ENCODE results near the gene MOB2.

The MOB2 gene

GRCh38 chr11:1450949-1451710 lies 35.4 kb downstream of the MOB2 start:
- no peak for DNase-seq
- no peaks in the 10 kb centered on the region for H3K27me3 ChIP-seq (ENCODE audit: insufficient read depth, low read length)
- no peak overlapping the region for H3K27ac ChIP-seq (ENCODE audit: low read depth, low read length)
- no peak overlapping the region for H2BK120ac ChIP-seq (ENCODE audit: insufficient read depth, low read length, poor library complexity)
- no peaks in the 10 kb centered on the region for H3K36me3 ChIP-seq (ENCODE audit: control insufficient read depth in 1 of 2, insufficient read depth in 2 of 2, low read length in 2 of 2)
- H4K91ac ChIP-seq (ENCODE audit: low read depth, low read length) = no peak overlapping the region
- no peak overlapping the region for H2BK5ac ChIP-seq (ENCODE audit: low read depth, low read length, poor library complexity)
- H3K9me3 ChIP-seq (ENCODE audit: insufficient read depth, low read depth, low read length) = peaks cover 3% of the 10 kb centered on the region
- no peak overlapping the region for H2BK12ac ChIP-seq (ENCODE audit: low read length)
- no peaks in the 10 kb centered on the region for H3K79me1 ChIP-seq (ENCODE audit: low read length)
- H2AK5ac ChIP-seq (ENCODE audit: low read length) = no peak overlapping the region
- no peak overlapping the region for H3K23ac ChIP-seq (ENCODE audit: low read length)
- H3K4me1 ChIP-seq (ENCODE audit: control insufficient read depth in 1 of 2, insufficient read depth in 2 of 2, low read length in 2 of 2) = peaks cover 0 to 4% of the 10 kb centered on the region in 2 experiments
- no peak overlapping the region for H3K4me3 ChIP-seq (ENCODE audit: low read depth, low read length)
- H3K18ac ChIP-seq (ENCODE audit: low read length) = no peak overlapping the region
- no peak overlapping the region for H3K14ac ChIP-seq (ENCODE audit: low read length)
- H3K4ac ChIP-seq (ENCODE audit: low read depth, low read length) = no peak overlapping the region
- H3K79me2 ChIP-seq (ENCODE audit: control insufficient read depth, insufficient read depth, low read length, poor library complexity) = no peaks in the 10 kb centered on the region
- H4K8ac ChIP-seq (ENCODE audit: low read depth, low read length) = no peak overlapping the region
- no CpG with 5 or more reads among the region's 22 CpGs for WGBS (ENCODE audit: extremely low coverage, insufficient coverage, insufficient read length)
- no peak overlapping the region for H4K12ac ChIP-seq (ENCODE audit: low read depth, low read length)
- no peak overlapping the region for H3K4me2 ChIP-seq (ENCODE audit: low read length)
- H2AFZ ChIP-seq (ENCODE audit: insufficient read depth, low read length, poor library complexity) = no peak overlapping the region
- no peak overlapping the region for H3K9ac ChIP-seq (ENCODE audit: low read length)

- no CpG with 5 or more reads among the region's 29 CpGs for WGBS (ENCODE audit: extremely low coverage, insufficient coverage, insufficient read length)
- Histone ChIP-seq H3K4me1 (ENCODE audit: control insufficient read depth in 1 of 2, insufficient read depth in 2 of 2, low read length in 2 of 2) (peaks cover 0 to 4% of the 10 kb centered on the region in 2 experiments), H3K79me1 (ENCODE audit: low read length) (no peaks in the 10 kb centered on the region), H3K27me3 (ENCODE audit: insufficient read depth, low read length) (no peaks in the 10 kb centered on the region), H3K14ac (ENCODE audit: low read length) (no peak overlapping the region), H3K27ac (ENCODE audit: low read depth, low read length) (no peak overlapping the region), H4K91ac (ENCODE audit: low read depth, low read length) (no peak overlapping the region), H2AFZ (ENCODE audit: insufficient read depth, low read length, poor library complexity) (no peak overlapping the region), H2AK5ac (ENCODE audit: low read length) (no peak overlapping the region), H4K8ac (ENCODE audit: low read depth, low read length) (no peak overlapping the region), H3K79me2 (ENCODE audit: control insufficient read depth, insufficient read depth, low read length, poor library complexity) (no peaks in the 10 kb centered on the region), H3K4ac (ENCODE audit: low read depth, low read length) (no peak overlapping the region), H2BK5ac (ENCODE audit: low read depth, low read length, poor library complexity) (no peak overlapping the region), H3K9ac (ENCODE audit: low read length) (no peak overlapping the region), H3K4me2 (ENCODE audit: low read length) (no peak overlapping the region), H3K9me3 (ENCODE audit: insufficient read depth, low read depth, low read length) (peaks cover 3% of the 10 kb centered on the region), H3K36me3 (ENCODE audit: control insufficient read depth in 1 of 2, insufficient read depth in 2 of 2, low read length in 2 of 2) (no peaks in the 10 kb centered on the region), H2BK120ac (ENCODE audit: insufficient read depth, low read length, poor library complexity) (no peak overlapping the region), H3K18ac (ENCODE audit: low read length) (no peak overlapping the region), H3K4me3 (ENCODE audit: low read depth, low read length) (no peak overlapping the region), H4K12ac (ENCODE audit: low read depth, low read length) (no peak overlapping the region), H2BK12ac (ENCODE audit: low read length) (no peak overlapping the region), H3K23ac (ENCODE audit: low read length) (no peak overlapping the region)
- DNase-seq = no peak
Measured at GRCh38 chr11:1450344-1450875, 36.2 kb downstream of the MOB2 start.

DNA sequence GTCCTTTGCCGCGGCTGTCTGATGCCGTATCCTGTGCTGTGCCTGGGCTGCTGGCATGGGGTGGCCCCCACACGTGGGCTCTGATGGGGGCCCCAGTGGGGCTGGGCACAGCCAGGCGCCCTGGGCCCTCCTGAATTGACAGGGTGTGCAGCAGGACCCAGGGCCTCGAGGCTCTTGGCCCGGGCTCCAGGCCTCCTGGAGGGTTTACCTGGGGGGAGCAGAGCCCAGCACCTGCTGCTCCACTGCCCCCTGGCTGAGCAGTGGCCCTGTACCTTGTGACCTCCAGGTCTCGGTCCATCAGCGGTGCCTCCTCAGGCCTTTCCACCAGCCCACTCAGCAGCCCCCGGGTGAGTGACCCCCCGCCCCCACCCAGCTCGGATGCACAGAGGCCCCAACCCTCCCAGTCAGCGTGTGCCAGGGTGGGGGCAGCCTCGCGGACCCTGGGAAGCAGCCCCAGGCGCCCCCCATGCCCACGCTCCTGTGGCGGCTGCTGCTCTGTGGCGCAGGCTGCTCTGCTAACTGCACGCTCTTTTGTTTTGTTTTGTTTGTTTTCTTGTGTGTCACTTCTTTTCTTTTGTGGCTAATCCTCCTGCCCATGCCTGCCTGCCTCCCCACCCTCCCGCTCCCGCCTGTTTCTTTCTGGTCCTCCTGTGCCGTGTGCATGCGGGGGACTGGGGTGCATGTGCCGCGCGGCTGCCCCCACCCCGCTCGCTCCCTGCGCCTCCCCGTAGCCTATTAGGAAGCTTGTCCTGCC lies 36.9 kb downstream of the MOB2 start:
- H3K4me2 ChIP-seq (ENCODE audit: low read length) = no peak overlapping the region
- no peak for DNase-seq
- H3K4ac ChIP-seq (ENCODE audit: low read depth, low read length) = no peak overlapping the region
- no peaks in the 10 kb centered on the region for H3K27me3 ChIP-seq (ENCODE audit: insufficient read depth, low read length)
- no peak overlapping the region for H3K23ac ChIP-seq (ENCODE audit: low read length)
- H2AK5ac ChIP-seq (ENCODE audit: low read length) = no peak overlapping the region
- no peak overlapping the region for H3K4me3 ChIP-seq (ENCODE audit: low read depth, low read length)
- H4K8ac ChIP-seq (ENCODE audit: low read depth, low read length) = no peak overlapping the region
- no peaks in the 10 kb centered on the region for H3K79me2 ChIP-seq (ENCODE audit: control insufficient read depth, insufficient read depth, low read length, poor library complexity)
- H2AFZ ChIP-seq (ENCODE audit: insufficient read depth, low read length, poor library complexity) = no peak overlapping the region
- no peak overlapping the region for H2BK5ac ChIP-seq (ENCODE audit: low read depth, low read length, poor library complexity)
- H4K91ac ChIP-seq (ENCODE audit: low read depth, low read length) = no peak overlapping the region
- no peak overlapping the region for H2BK120ac ChIP-seq (ENCODE audit: insufficient read depth, low read length, poor library complexity)
- H3K9me3 ChIP-seq (ENCODE audit: insufficient read depth, low read depth, low read length) = peaks cover 3% of the 10 kb centered on the region
- H3K27ac ChIP-seq (ENCODE audit: low read depth, low read length) = no peak overlapping the region
- H3K9ac ChIP-seq (ENCODE audit: low read length) = no peak overlapping the region
- no peak overlapping the region for H4K12ac ChIP-seq (ENCODE audit: low read depth, low read length)
- no peaks in the 10 kb centered on the region for H3K36me3 ChIP-seq (ENCODE audit: control insufficient read depth in 1 of 2, insufficient read depth in 2 of 2, low read length in 2 of 2)
- no CpG with 5 or more reads among the region's 31 CpGs for WGBS (ENCODE audit: extremely low coverage, insufficient coverage, insufficient read length)
- H3K4me1 ChIP-seq (ENCODE audit: control insufficient read depth in 1 of 2, insufficient read depth in 2 of 2, low read length in 2 of 2) = peaks cover 0 to 4% of the 10 kb centered on the region in 2 experiments
- H2BK12ac ChIP-seq (ENCODE audit: low read length) = no peak overlapping the region
- no peak overlapping the region for H3K18ac ChIP-seq (ENCODE audit: low read length)
- H3K79me1 ChIP-seq (ENCODE audit: low read length) = no peaks in the 10 kb centered on the region
- H3K14ac ChIP-seq (ENCODE audit: low read length) = no peak overlapping the region

DNA sequence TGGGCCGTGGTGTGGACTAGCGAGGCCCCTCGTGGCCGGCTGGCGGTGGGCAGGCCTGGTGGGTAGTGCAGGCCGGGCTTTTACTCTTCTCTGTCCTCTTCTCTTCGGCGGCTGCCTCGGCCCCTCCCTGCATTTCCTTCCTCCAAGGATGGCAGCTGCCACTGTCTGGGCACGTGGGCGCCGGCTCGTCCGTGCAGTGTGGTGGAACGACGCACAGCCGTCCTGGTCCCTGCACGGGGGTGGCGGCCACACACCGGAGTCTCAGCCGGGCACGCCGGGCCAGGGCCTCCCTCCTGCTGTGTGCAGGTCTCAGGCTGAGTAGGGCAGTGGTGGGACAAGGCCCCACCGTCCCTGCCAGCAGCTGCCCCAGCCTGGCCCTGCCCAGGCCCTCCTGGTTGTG lies 37.7 kb downstream of the MOB2 start:
- Histone ChIP-seq H4K8ac (ENCODE audit: low read depth, low read length) (no peak overlapping the region), H2BK5ac (ENCODE audit: low read depth, low read length, poor library complexity) (no peak overlapping the region), H3K36me3 (ENCODE audit: control insufficient read depth in 1 of 2, insufficient read depth in 2 of 2, low read length in 2 of 2) (no peaks in the 10 kb centered on the region), H4K91ac (ENCODE audit: low read depth, low read length) (no peak overlapping the region), H3K79me2 (ENCODE audit: control insufficient read depth, insufficient read depth, low read length, poor library complexity) (no peaks in the 10 kb centered on the region), H3K4me1 (ENCODE audit: control insufficient read depth in 1 of 2, insufficient read depth in 2 of 2, low read length in 2 of 2) (peaks cover 0 to 4% of the 10 kb centered on the region in 2 experiments), H3K27me3 (ENCODE audit: insufficient read depth, low read length) (no peaks in the 10 kb centered on the region), H3K27ac (ENCODE audit: low read depth, low read length) (no peak overlapping the region), H3K23ac (ENCODE audit: low read length) (no peak overlapping the region), H3K4me3 (ENCODE audit: low read depth, low read length) (no peak overlapping the region), H4K12ac (ENCODE audit: low read depth, low read length) (no peak overlapping the region), H2AFZ (ENCODE audit: insufficient read depth, low read length, poor library complexity) (no peak overlapping the region), H2BK12ac (ENCODE audit: low read length) (no peak overlapping the region), H3K4ac (ENCODE audit: low read depth, low read length) (no peak overlapping the region), H3K14ac (ENCODE audit: low read length) (no peak overlapping the region), H3K79me1 (ENCODE audit: low read length) (no peaks in the 10 kb centered on the region), H3K9me3 (ENCODE audit: insufficient read depth, low read depth, low read length) (peaks cover 3% of the 10 kb centered on the region), H3K18ac (ENCODE audit: low read length) (no peak overlapping the region), H3K9ac (ENCODE audit: low read length) (no peak overlapping the region), H3K4me2 (ENCODE audit: low read length) (no peak overlapping the region), H2BK120ac (ENCODE audit: insufficient read depth, low read length, poor library complexity) (no peak overlapping the region), H2AK5ac (ENCODE audit: low read length) (no peak overlapping the region)
- no peak for DNase-seq
- no CpG with 5 or more reads among the region's 24 CpGs for WGBS (ENCODE audit: extremely low coverage, insufficient coverage, insufficient read length)
